Ishikawa (cell line): ENCODE measurements around the gene PHACTR4.

Source experiments
- CEBPB ChIP-seq: IDR thresholded peaks from 2 replicates; pipeline ENCODE4 v1.6.1; 2012
- CREB1 ChIP-seq: IDR thresholded peaks from 2 replicates; pipeline ENCODE4 v1.6.1; 2012; ENCODE audit warnings: low read depth
- EGR1 ChIP-seq: IDR thresholded peaks from 2 replicates; pipeline ENCODE4 v1.6.1; 2012
- EP300 ChIP-seq: IDR thresholded peaks from 2 replicates; pipeline ENCODE4 v1.6.1; 2012; ENCODE audit warnings: borderline replicate concordance
- FOXM1 ChIP-seq: IDR thresholded peaks from 2 replicates; pipeline ENCODE4 v1.6.1; 2012; ENCODE audit warnings: low read depth, borderline replicate concordance
- NFIC ChIP-seq: IDR thresholded peaks from 2 replicates; pipeline ENCODE4 v1.6.1; 2012
- RAD21 ChIP-seq: IDR thresholded peaks from 2 replicates; pipeline ENCODE4 v1.6.1; 2012; ENCODE audit warnings: low read depth
- TAF1 ChIP-seq: IDR thresholded peaks from 2 replicates; pipeline ENCODE4 v1.6.1; 2012; ENCODE audit warnings: low read depth, mild to moderate bottlenecking
- TCF12 ChIP-seq: IDR thresholded peaks from 2 replicates; pipeline ENCODE4 v1.6.1; 2012; ENCODE audit warnings: low read depth
- TEAD4 ChIP-seq: IDR thresholded peaks from 2 replicates; pipeline ENCODE4 v1.6.1; 2012
- YY1 ChIP-seq: IDR thresholded peaks from 2 replicates; pipeline ENCODE4 v1.6.1; 2012; ENCODE audit warnings: low read depth
- ZBTB7A ChIP-seq: IDR thresholded peaks from 2 replicates; pipeline ENCODE4 v1.6.1; 2012; ENCODE audit warnings: low read depth
- TF ChIP-seq, protein P1 (sequence below): IDR thresholded peaks from 2 replicates; pipeline ENCODE4 v1.6.1; 2012
- TF ChIP-seq, protein P2 (sequence below): IDR thresholded peaks from 2 replicates; pipeline ENCODE4 v1.6.1; 2012
- TF ChIP-seq, protein P3 (sequence below): IDR thresholded peaks from 2 replicates; pipeline ENCODE4 v1.6.1; 2012; ENCODE audit warnings: low read depth, mild to moderate bottlenecking

Gene PHACTR4

DNA sequence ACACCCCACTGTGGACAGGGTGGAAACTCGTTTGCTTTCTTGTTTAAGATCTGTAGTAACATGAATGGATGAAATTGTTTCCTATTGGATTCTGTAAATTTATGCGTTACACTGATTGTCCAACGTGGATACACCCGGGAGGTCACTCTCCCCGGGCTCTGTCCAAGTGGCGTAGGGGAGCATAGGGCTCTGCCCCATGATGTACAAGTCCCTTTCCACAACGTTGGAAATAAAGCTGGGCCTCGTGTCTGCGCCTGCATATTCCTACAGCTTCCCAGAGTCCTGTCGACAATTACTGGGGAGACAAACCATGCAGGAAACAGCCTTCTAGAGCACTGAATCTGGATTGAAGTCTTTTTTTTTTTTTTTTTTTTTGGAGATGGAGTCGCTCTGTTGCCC lies 137.7 kb downstream of the PHACTR4 start:
- TF ChIP-seq, protein P1, sequence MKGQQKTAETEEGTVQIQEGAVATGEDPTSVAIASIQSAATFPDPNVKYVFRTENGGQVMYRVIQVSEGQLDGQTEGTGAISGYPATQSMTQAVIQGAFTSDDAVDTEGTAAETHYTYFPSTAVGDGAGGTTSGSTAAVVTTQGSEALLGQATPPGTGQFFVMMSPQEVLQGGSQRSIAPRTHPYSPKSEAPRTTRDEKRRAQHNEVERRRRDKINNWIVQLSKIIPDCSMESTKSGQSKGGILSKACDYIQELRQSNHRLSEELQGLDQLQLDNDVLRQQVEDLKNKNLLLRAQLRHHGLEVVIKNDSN = no peak
- TF ChIP-seq, protein P2, sequence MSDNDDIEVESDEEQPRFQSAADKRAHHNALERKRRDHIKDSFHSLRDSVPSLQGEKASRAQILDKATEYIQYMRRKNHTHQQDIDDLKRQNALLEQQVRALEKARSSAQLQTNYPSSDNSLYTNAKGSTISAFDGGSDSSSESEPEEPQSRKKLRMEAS = no peak
- TF ChIP-seq YY1 (no peak), EGR1 (no peak), TAF1 (no peak), FOXM1 (no peak), TCF12 (no peak), CEBPB (no peak), NFIC (no peak)
- TF ChIP-seq, protein P3, sequence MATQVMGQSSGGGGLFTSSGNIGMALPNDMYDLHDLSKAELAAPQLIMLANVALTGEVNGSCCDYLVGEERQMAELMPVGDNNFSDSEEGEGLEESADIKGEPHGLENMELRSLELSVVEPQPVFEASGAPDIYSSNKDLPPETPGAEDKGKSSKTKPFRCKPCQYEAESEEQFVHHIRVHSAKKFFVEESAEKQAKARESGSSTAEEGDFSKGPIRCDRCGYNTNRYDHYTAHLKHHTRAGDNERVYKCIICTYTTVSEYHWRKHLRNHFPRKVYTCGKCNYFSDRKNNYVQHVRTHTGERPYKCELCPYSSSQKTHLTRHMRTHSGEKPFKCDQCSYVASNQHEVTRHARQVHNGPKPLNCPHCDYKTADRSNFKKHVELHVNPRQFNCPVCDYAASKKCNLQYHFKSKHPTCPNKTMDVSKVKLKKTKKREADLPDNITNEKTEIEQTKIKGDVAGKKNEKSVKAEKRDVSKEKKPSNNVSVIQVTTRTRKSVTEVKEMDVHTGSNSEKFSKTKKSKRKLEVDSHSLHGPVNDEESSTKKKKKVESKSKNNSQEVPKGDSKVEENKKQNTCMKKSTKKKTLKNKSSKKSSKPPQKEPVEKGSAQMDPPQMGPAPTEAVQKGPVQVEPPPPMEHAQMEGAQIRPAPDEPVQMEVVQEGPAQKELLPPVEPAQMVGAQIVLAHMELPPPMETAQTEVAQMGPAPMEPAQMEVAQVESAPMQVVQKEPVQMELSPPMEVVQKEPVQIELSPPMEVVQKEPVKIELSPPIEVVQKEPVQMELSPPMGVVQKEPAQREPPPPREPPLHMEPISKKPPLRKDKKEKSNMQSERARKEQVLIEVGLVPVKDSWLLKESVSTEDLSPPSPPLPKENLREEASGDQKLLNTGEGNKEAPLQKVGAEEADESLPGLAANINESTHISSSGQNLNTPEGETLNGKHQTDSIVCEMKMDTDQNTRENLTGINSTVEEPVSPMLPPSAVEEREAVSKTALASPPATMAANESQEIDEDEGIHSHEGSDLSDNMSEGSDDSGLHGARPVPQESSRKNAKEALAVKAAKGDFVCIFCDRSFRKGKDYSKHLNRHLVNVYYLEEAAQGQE = no peak

DNA sequence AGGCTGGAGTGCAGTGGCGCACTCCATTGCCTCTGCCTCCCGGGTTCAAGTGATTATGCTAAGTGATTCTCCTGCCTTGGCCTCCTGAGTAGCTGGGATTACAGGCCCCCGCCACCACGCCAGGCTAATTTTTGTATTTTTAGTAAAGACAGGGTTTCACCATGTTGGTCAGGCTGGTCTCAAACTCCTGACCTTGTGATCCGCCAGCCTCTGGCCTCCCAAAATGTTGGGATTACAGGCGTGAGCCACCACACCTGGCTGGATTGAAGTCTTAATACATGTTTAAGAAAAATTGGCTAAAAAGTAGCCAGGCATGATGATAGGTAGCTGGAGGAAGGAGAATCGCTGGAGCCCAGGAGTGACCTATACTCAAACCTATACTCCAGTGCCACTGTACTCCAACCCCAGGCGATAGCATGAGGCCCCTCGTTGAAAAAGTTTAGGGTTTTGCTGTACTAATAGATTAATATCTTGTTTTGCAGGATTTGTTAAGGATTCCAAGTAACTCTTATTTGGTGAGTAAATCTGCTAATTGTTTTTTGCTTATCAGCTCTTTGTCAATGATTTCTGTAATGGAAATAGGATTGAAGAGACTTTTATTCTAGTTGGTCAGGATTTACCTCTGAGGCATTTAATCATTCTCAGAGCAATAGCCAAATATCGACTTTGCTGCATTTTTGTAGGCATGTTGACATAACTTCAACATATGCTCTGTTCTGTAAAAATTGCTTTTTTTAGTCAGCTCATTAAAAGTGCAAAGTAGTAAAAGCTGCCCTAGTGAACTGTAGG lies 138.3 kb downstream of the PHACTR4 start:
- TF ChIP-seq EP300 (no peak), TCF12 (no peak)
- TF ChIP-seq, protein P1 = no peak

DNA sequence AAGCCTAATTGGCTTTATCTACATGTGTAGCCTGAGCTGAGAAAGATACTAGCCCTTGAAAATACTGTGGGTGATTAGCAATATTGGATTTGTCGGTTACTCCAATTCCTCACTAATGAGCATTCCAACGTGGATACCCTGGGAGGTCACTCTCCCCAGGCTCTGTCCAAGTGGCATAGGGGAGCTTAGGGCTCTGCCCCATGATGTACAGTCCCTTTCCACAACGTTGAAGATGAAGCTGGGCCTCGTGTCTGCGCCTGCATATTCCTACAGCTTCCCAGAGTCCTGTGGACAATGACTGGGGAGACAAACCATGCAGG lies 138.9 kb downstream of the PHACTR4 start:
- TF ChIP-seq EGR1 = no peak
- TF ChIP-seq YY1 = no peak
- TF ChIP-seq RAD21 = no peak

DNA sequence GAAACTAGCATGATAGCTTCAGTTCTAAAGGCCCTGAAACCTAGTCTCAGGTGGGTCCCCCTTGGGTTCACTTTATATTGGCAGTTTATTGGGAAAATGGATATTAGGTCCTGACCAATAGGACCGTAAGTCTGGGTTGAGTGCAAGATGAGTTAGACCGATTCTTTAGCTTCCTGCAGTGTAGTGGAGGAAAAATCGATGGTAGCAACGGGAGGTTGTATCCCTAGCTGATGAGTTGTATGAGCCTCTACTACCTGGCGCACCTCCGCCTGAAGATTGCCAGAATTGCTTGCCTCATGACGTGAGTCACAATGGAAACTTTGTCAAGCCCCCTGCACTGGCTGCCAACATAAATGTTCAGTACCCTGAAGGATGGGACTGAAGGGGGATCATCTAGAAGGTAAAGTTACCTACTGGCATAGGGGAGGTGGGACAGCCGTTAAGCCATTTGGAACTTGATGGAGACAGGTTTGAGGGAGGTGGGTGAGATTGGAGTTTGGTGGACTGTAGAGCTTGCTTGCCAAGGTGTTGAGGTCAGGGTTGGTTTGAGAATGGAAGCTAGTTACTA lies 140.2 kb downstream of the PHACTR4 start:
- TF ChIP-seq NFIC (0 out of 2 replicates have a peak, but pooled peaks have one; percentile 3), EGR1 (no peak), FOXM1 (no peak)

DNA sequence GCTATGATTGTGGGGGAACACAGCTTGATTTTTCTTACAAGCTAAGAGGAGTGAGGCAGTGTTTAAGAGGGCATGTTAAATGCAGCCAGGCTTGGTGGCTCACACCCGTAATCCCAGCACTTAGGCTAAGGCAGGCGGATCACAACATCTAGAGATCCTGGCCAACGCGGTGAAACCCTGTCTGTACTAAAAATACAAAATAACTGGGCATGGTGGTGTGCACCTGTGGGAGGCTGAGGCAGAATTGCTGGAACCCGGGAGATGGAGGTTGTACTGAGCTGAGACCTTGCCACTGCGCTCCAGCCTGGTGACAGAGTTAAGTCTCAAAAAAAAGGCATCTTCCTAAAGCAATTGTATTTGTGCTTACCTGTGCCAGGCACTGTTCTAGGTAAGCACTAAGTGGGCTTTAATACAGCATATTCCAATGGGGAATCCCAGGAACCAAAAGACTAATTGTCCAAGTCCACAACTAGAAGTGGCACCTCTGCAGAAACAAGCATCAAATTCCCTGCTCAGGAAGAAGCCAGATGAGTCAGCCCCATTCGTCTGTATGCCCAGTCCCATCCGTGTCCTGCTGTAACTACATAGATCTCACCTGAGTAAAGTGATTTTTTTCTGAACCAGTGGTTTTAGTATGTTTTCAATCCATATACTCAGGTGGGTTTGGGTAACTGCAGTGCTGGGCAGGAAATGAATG lies 140.9 kb downstream of the PHACTR4 start:
- TF ChIP-seq, protein P1 = no peak
- TF ChIP-seq, protein P2 = no peak; the same call in 1 of the 2 replicates
- TF ChIP-seq TEAD4 (peak; percentile 4; the same call in 1 of the 2 replicates), FOXM1 (no peak), EP300 (no peak)

DNA sequence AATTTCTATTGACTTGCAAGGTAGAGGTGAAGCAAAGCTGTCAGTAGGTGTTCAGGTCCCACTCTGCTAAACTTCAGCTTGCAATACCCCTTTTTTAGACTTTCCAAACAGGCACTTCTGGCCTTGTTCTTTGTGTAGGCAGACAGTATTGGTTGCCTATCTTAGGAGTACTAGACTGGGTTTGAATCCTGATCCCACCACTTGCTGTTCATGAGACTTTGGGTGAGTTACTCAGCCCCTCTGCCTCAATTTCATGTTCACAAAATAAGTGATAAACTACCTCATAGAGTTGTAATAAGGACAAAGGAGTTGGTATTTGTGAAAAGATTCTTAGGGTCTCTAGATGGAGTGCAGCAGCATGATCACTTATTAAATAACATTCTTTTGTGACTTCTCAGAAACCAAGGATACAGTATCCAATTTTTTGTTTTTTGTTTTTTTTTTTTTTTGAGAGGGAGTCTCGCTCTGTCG lies 141.5 kb downstream of the PHACTR4 start:
- TF ChIP-seq TEAD4 = no peak
- TF ChIP-seq CEBPB = no peak
- no peak for TF ChIP-seq NFIC
- no peak for TF ChIP-seq RAD21
- TF ChIP-seq, protein P1 = no peak
- TF ChIP-seq EGR1 = no peak

DNA sequence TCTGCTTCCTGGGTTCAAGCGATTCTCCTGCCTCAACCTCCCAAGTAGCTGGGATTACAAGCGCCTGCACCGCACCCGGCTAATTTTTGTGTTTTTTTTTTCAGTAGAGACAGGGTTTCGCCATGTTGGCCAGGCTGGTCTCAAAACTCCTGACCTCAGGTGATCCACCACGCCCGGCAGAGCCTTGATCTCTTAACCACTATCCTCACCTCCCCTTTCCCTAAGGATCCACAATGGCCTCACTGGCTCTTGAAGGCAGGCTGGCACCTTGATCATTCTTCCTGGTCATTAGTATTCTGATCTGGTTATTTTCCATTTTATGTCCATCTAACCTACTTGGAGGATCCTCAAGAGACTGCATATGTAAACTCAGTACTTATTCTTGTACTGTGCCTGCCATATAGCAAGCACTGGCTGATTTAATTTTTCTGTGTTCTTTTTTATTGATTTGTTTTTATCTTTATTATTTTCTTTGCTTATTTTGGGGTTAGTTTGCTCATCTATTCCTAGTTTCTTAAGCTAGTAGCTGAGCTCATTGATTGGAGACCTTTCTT lies 142.6 kb downstream of the PHACTR4 start:
- no peak for TF ChIP-seq EGR1
- TF ChIP-seq, protein P2 = no peak
- TF ChIP-seq YY1 = no peak
- TF ChIP-seq, protein P3 = no peak
- TF ChIP-seq FOXM1 = no peak
- TF ChIP-seq, protein P1 = no peak
- TF ChIP-seq RAD21 = no peak
- no peak for TF ChIP-seq CEBPB
- TF ChIP-seq TEAD4 = no peak
- no peak for TF ChIP-seq NFIC
- no peak for TF ChIP-seq TAF1
- no peak for TF ChIP-seq ZBTB7A
- TF ChIP-seq CREB1 = no peak
- TF ChIP-seq EP300 = no peak
- TF ChIP-seq TCF12 = no peak
